Panc1 (cell line): ENCODE results near the gene PRIMPOL. TPM values are rescaled to one million over a fixed set of nuclear protein-coding genes. Genes with fewer than 3 reads are reported as not detected.
"Not testable (repeated sequence)": the region's sequence is repeated elsewhere in the genome, so short reads cannot be mapped to it uniquely, and the experiment has no call there.

ENCODE experiments used
- ATAC-seq: fragments of 200-7000 bp; cut with Tn5 transposase; 2 replicates; pipeline ENCODE4 v1.9.1; 2020; ENCODE audit warnings: mild to moderate bottlenecking, moderate library complexity
- BruUV-seq: library from RNA; stranded (reverse); fragments of 400-500 nt; replicated peaks from 2 replicates; lab custom pipeline; 2021; lab: Mats Ljungman, UMichigan
- CTCF ChIA-PET: fragments of 300-600 bp; sonication (Branson Sonifier 250); formaldehyde crosslinking; loops from one replicate; lab custom pipeline; 2022; ENCODE audit warnings: antibody characterized with exemption; lab: Charles Lee
- POLR2A ChIA-PET: fragments of 300-600 bp; sonication (Branson Sonifier 250); formaldehyde crosslinking; loops from one replicate; lab custom pipeline; 2022; ENCODE audit warnings: antibody characterized with exemption; lab: Charles Lee
- DNase-seq: peaks from one replicate; pipeline ENCODE4 v3.0.0-alpha.2; 2010; ENCODE audit warnings: low read depth, low spot score
- H3K27ac ChIP-seq: 2 replicates; pipeline ENCODE4 v1.5.1; 2011; ENCODE audit warnings: mild to moderate bottlenecking, low read length, inconsistent platforms
- H3K27me3 ChIP-seq: fragments of 200-500 bp; sonication (Bioruptor generic); 2 replicates; pipeline ENCODE4 v1.6.0; 2014; ENCODE audit warnings: low read length, inconsistent platforms; ENCODE audit not compliant: control insufficient read depth, insufficient read depth
- H3K36me3 ChIP-seq: fragments of 200-500 bp; sonication (Bioruptor generic); 2 replicates; pipeline ENCODE4 v1.5.1; 2014; ENCODE audit warnings: inconsistent platforms, mild to moderate bottlenecking, low read length, moderate library complexity; ENCODE audit not compliant: control insufficient read depth, insufficient read depth
- H3K4me1 ChIP-seq: 2 replicates; pipeline ENCODE4 v1.5.1; 2011; ENCODE audit warnings: inconsistent platforms, mild to moderate bottlenecking, low read length, moderate library complexity; ENCODE audit not compliant: control insufficient read depth, insufficient read depth
- H3K4me3 ChIP-seq, 2 experiments: 2 replicates each; pipeline ENCODE4 v1.5.1; 2011 to 2012; ENCODE audit warnings: low read depth in 2 of 2, low read length in 2 of 2, mild to moderate bottlenecking in 2 of 2, inconsistent platforms in 1 of 2, moderate library complexity in 1 of 2
- H3K9me3 ChIP-seq: fragments of 200-500 bp; sonication (Bioruptor generic); 2 replicates; pipeline ENCODE4 v1.5.1; 2014; ENCODE audit warnings: low read depth, mild to moderate bottlenecking, inconsistent platforms, low read length, moderate library complexity; ENCODE audit not compliant: control insufficient read depth, insufficient read depth
- POLR2AphosphoS5 ChIP-seq: IDR thresholded peaks from 2 replicates; pipeline ENCODE4 v1.6.1; 2012; ENCODE audit warnings: mild to moderate bottlenecking, low read depth, low read length, moderate library complexity
- SIN3A ChIP-seq: IDR thresholded peaks from 2 replicates; pipeline ENCODE4 v1.6.1; 2012; ENCODE audit warnings: low read depth, mild to moderate bottlenecking, low read length, moderate library complexity, borderline replicate concordance; ENCODE audit not compliant: insufficient read depth
- TCF7L2 ChIP-seq: IDR thresholded peaks from 2 replicates; pipeline ENCODE4 v1.6.1; 2011; ENCODE audit warnings: mild to moderate bottlenecking, low read depth, low read length, inconsistent platforms
- in situ Hi-C: cut with HindIII; loops from 2 replicates; pipeline ENCODE4 v1.10.0; 2016; ENCODE audit warnings: low sequenced_read_pairs, low pct_unique_long_range_greater_than_20kb
- intact Hi-C: fragments of 100-400 bp; cut with micrococcal nuclease; formaldehyde crosslinking; loops from one replicate; pipeline ENCODE4 v1.10.0; 2022; ENCODE audit not compliant: unreplicated experiment
- total RNA-seq: library from RNA; stranded (reverse); gene quantifications from one replicate; pipeline ENCODE4 v1.2.1, GENCODE V29; 2021; ENCODE audit not compliant: unreplicated experiment
- TF ChIP-seq, protein P1 (sequence below), 2 experiments: IDR thresholded peaks; 2 replicates each; pipeline ENCODE4 v1.6.1; 2011 to 2012; ENCODE audit warnings: low read depth in 2 of 2, control low read depth in 1 of 2, low read length in 1 of 2, mild to moderate bottlenecking in 1 of 2, moderate library complexity in 1 of 2; ENCODE audit not compliant: insufficient read depth in 1 of 2
- TF ChIP-seq, protein P2 (sequence below): fragments of 450-650 bp; IDR thresholded peaks from 2 replicates; pipeline ENCODE4 v1.5.1; 2017; ENCODE audit warnings: mild to moderate bottlenecking

PRIMPOL gene
- total RNA-seq, 1 experiment from 2014 or later: 11.7 TPM

DNA sequence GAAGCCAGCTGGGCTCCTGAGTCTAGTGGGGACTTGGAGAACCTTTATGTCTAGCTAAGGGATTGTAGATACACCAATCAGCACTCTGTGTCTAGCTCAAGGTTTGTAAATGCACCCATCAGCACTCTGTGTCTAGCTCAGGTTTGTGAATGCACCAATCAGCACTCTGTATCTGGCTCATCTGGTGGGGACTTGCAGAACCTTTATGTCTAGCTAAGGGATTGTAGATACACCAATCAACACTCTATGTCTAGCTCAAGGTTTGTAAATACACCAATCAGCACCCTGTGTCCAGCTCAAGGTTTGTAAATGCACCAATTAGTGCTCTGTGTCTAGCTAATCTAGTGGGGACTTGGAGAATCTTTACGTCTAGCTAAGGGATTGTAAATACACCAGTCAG lies 92.1 kb downstream of the PRIMPOL start:
- CTCF ChIA-PET: interaction anchor here (0.6 kb wide), 1 partner anchor 147 kb away, joined by 7 read pairs; no protein-coding TSS in a partner anchor
- BruUV-seq, H3K4me1 ChIP-seq, POLR2A ChIA-PET, in situ Hi-C loops, DNase-seq, H3K9me3 ChIP-seq, ATAC-seq, H3K27ac ChIP-seq, H3K36me3 ChIP-seq, H3K4me3 ChIP-seq, H3K27me3 ChIP-seq: not testable (repeated sequence)
- intact Hi-C loops: loop anchor here (10.0 kb wide), 1 partner anchor 263 kb away; no protein-coding TSS in a partner anchor

DNA sequence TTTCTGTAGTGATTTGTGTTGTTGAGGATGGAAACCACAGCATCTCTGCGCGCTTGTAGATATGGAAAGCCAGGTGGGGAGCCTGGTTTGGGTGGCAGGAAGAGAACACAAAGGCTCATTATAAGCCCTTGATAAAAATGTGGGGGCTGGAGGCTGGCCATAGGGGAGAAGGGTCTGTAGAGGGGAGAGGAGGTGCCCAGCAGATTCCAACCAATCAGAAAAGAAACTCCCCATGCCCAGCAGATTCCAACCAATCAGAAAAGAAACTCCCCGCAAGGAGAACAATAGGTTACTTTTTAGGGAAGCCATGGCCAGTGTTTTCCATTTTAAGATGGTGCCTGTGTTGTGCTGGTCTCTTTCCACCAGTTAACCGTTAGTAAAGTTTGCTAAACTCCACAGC lies 94.1 kb downstream of the PRIMPOL start:
- Histone ChIP-seq H3K27ac (no peak overlapping the region), H3K4me3 (no peak overlapping the region), H3K27me3 (no peaks in the 10 kb centered on the region), H3K4me1 (no peaks in the 10 kb centered on the region), H3K9me3 (no peaks in the 10 kb centered on the region), H3K36me3 (no peaks in the 10 kb centered on the region)
- BruUV-seq: no TSS peak
- ChIA-PET CTCF (no interaction called here), POLR2A (no interaction called here)
- DNase-seq (no peak), ATAC-seq (no peak)
- intact Hi-C loops (loop anchor here (10.0 kb wide), 1 partner anchor 261 kb away; no protein-coding TSS in a partner anchor), in situ Hi-C loops (no loop called here)
- TF ChIP-seq, protein P1, sequence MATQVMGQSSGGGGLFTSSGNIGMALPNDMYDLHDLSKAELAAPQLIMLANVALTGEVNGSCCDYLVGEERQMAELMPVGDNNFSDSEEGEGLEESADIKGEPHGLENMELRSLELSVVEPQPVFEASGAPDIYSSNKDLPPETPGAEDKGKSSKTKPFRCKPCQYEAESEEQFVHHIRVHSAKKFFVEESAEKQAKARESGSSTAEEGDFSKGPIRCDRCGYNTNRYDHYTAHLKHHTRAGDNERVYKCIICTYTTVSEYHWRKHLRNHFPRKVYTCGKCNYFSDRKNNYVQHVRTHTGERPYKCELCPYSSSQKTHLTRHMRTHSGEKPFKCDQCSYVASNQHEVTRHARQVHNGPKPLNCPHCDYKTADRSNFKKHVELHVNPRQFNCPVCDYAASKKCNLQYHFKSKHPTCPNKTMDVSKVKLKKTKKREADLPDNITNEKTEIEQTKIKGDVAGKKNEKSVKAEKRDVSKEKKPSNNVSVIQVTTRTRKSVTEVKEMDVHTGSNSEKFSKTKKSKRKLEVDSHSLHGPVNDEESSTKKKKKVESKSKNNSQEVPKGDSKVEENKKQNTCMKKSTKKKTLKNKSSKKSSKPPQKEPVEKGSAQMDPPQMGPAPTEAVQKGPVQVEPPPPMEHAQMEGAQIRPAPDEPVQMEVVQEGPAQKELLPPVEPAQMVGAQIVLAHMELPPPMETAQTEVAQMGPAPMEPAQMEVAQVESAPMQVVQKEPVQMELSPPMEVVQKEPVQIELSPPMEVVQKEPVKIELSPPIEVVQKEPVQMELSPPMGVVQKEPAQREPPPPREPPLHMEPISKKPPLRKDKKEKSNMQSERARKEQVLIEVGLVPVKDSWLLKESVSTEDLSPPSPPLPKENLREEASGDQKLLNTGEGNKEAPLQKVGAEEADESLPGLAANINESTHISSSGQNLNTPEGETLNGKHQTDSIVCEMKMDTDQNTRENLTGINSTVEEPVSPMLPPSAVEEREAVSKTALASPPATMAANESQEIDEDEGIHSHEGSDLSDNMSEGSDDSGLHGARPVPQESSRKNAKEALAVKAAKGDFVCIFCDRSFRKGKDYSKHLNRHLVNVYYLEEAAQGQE (IDR thresholded peaks at IDR 0.05; ENCODE audit: insufficient read depth in 1 of 2, low read depth in 2 of 2, low read length in 1 of 2): no peak
- TF ChIP-seq POLR2AphosphoS5: no peak

DNA sequence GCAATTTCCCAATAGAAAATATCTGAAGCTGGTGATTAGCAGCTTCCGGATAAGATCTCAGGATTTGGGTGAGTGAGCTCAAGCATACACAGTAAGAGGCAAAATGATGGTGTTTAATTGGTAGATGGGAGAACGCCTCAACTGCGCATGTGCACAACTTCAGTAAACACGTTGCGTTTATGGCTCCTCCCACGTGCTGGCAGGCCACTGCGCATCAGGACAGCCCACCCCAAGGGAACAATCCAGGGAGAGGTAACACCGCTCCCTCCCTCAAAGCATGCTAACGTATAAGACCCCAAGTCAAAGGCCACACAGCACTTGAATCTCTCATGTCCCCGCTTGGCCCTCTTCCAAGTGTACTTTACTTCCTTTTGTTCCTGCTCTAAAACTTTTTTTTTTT lies 94.7 kb downstream of the PRIMPOL start:
- intact Hi-C loops: loop anchor here (10.0 kb wide), 1 partner anchor 261 kb away; no protein-coding TSS in a partner anchor
- in situ Hi-C loops: no loop called here
- no peak for DNase-seq
- Histone ChIP-seq H3K4me1 (no peaks in the 10 kb centered on the region), H3K4me3 (no peak overlapping the region), H3K9me3 (no peaks in the 10 kb centered on the region), H3K27me3 (no peaks in the 10 kb centered on the region), H3K36me3 (no peaks in the 10 kb centered on the region), H3K27ac (no peak overlapping the region)
- TF ChIP-seq POLR2AphosphoS5 (no peak), SIN3A (no peak), TCF7L2 (no peak)
- TF ChIP-seq, protein P2, sequence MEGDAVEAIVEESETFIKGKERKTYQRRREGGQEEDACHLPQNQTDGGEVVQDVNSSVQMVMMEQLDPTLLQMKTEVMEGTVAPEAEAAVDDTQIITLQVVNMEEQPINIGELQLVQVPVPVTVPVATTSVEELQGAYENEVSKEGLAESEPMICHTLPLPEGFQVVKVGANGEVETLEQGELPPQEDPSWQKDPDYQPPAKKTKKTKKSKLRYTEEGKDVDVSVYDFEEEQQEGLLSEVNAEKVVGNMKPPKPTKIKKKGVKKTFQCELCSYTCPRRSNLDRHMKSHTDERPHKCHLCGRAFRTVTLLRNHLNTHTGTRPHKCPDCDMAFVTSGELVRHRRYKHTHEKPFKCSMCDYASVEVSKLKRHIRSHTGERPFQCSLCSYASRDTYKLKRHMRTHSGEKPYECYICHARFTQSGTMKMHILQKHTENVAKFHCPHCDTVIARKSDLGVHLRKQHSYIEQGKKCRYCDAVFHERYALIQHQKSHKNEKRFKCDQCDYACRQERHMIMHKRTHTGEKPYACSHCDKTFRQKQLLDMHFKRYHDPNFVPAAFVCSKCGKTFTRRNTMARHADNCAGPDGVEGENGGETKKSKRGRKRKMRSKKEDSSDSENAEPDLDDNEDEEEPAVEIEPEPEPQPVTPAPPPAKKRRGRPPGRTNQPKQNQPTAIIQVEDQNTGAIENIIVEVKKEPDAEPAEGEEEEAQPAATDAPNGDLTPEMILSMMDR: no peak
- TF ChIP-seq, protein P1 (IDR thresholded peaks at IDR 0.05; ENCODE audit: insufficient read depth in 1 of 2, low read depth in 2 of 2, low read length in 1 of 2): no peak
- ChIA-PET CTCF (no interaction called here), POLR2A (no interaction called here)
- BruUV-seq: no TSS peak
- no peak for ATAC-seq
